ENCODE measurements around the gene DOK7.

The DOK7 gene

GRCh38 chr4:3524920-3525319 is 61.8 kb downstream of the DOK7 start:
- Histone ChIP-seq H2BK12ac (ENCODE audit: low read length) (no peak overlapping the region), H3K4me3 (ENCODE audit: low read length in 2 of 2) (no peak overlapping the region), H3K27me3 (ENCODE audit: control insufficient read depth in 3 of 3, insufficient read depth in 3 of 3, low read depth in 1 of 3, low read length in 3 of 3) (no peaks in the 10 kb centered on the region), H3K36me3 (replicated peaks in 1 of 2; ENCODE audit: control insufficient read depth in 2 of 2, insufficient read depth in 2 of 2, low read length in 2 of 2) (peaks cover 40 to 94% of the 10 kb centered on the region in 2 donors), H3K18ac (ENCODE audit: low read length) (no peak overlapping the region), H2AFZ (ENCODE audit: low read length) (no peak overlapping the region), H2BK5ac (ENCODE audit: low read length) (no peak overlapping the region), H3K14ac (ENCODE audit: low read length) (no peak overlapping the region), H3K4me1 (ENCODE audit: control insufficient read depth in 2 of 2, insufficient read depth in 1 of 2, low read depth in 1 of 2, low read length in 2 of 2) (peaks cover 0 to 13% of the 10 kb centered on the region in 2 donors), H3K27ac (replicated peaks; ENCODE audit: low read length) (no peak overlapping the region), H3K9me3 (replicated peaks in 1 of 2; ENCODE audit: control insufficient read depth in 2 of 2, insufficient read depth in 1 of 2, low read depth in 1 of 2, low read length in 2 of 2) (no peaks in the 10 kb centered on the region), H3K9ac (ENCODE audit: low read depth, low read length, poor library complexity) (no peak overlapping the region), H3K79me1 (ENCODE audit: low read depth, low read length) (peaks cover 21% of the 10 kb centered on the region), H2BK120ac (ENCODE audit: low read depth, low read length) (no peak overlapping the region), H2BK15ac (ENCODE audit: low read length) (no peak overlapping the region), H3K4me2 (ENCODE audit: insufficient read depth, low read length, poor library complexity, severe bottlenecking) (no peak overlapping the region), H3K23ac (ENCODE audit: low read depth, low read length, poor library complexity) (no peak overlapping the region), H4K91ac (ENCODE audit: low read depth, low read length, poor library complexity) (no peak overlapping the region), H4K8ac (ENCODE audit: low read depth, low read length) (no peak overlapping the region), H2AK5ac (ENCODE audit: low read depth, low read length) (no peak overlapping the region), H3K4ac (ENCODE audit: low read length) (no peak overlapping the region)
- WGBS, 2 donors (ENCODE audit: extremely low coverage in 2 of 2, insufficient read length in 2 of 2, insufficient replicate concordance in 1 of 2) = no CpG with 5 or more reads among the region's 19 CpGs
- DNase-seq (ENCODE audit: low spot score) = no peak

- Histone ChIP-seq H2BK5ac (ENCODE audit: low read length) (no peak overlapping the region), H2AK5ac (ENCODE audit: low read depth, low read length) (no peak overlapping the region), H3K27me3 (ENCODE audit: control insufficient read depth in 3 of 3, insufficient read depth in 3 of 3, low read depth in 1 of 3, low read length in 3 of 3) (no peaks in the 10 kb centered on the region), H2BK15ac (ENCODE audit: low read length) (no peak overlapping the region), H3K4ac (ENCODE audit: low read length) (no peak overlapping the region), H3K4me2 (ENCODE audit: insufficient read depth, low read length, poor library complexity, severe bottlenecking) (no peak overlapping the region), H2BK12ac (ENCODE audit: low read length) (no peak overlapping the region), H3K79me1 (ENCODE audit: low read depth, low read length) (peaks cover 24% of the 10 kb centered on the region), H3K14ac (ENCODE audit: low read length) (no peak overlapping the region), H2BK120ac (ENCODE audit: low read depth, low read length) (no peak overlapping the region), H3K4me3 (ENCODE audit: low read length in 2 of 2) (no peak overlapping the region), H4K91ac (ENCODE audit: low read depth, low read length, poor library complexity) (no peak overlapping the region), H3K18ac (ENCODE audit: low read length) (no peak overlapping the region), H3K4me1 (ENCODE audit: control insufficient read depth in 2 of 2, insufficient read depth in 1 of 2, low read depth in 1 of 2, low read length in 2 of 2) (peaks cover 3 to 20% of the 10 kb centered on the region in 2 donors), H4K8ac (ENCODE audit: low read depth, low read length) (no peak overlapping the region), H2AFZ (ENCODE audit: low read length) (no peak overlapping the region), H3K36me3 (replicated peaks in 1 of 2; ENCODE audit: control insufficient read depth in 2 of 2, insufficient read depth in 2 of 2, low read length in 2 of 2) (peaks cover 34 to 91% of the 10 kb centered on the region in 2 donors), H3K23ac (ENCODE audit: low read depth, low read length, poor library complexity) (no peak overlapping the region), H3K27ac (replicated peaks; ENCODE audit: low read length) (no peak overlapping the region), H3K9ac (ENCODE audit: low read depth, low read length, poor library complexity) (peak overlapping the region; percentile 64), H3K9me3 (replicated peaks in 1 of 2; ENCODE audit: control insufficient read depth in 2 of 2, insufficient read depth in 1 of 2, low read depth in 1 of 2, low read length in 2 of 2) (no peaks in the 10 kb centered on the region)
- no peak for DNase-seq (ENCODE audit: low spot score)
- WGBS, 2 donors (ENCODE audit: extremely low coverage in 2 of 2, insufficient read length in 2 of 2, insufficient replicate concordance in 1 of 2) = no CpG with 5 or more reads among the region's 33 CpGs
Observed at GRCh38 chr4:3525532-3526430, 62.7 kb downstream of the DOK7 start.

- no peak overlapping the region for H4K91ac ChIP-seq (ENCODE audit: low read depth, low read length, poor library complexity)
- no peak overlapping the region for H2AK5ac ChIP-seq (ENCODE audit: low read depth, low read length)
- H3K9me3 ChIP-seq (replicated peaks in 1 of 2; ENCODE audit: control insufficient read depth in 2 of 2, insufficient read depth in 1 of 2, low read depth in 1 of 2, low read length in 2 of 2) = no peaks in the 10 kb centered on the region
- no CpG with 5 or more reads among the region's 19 CpGs for WGBS, 2 donors (ENCODE audit: extremely low coverage in 2 of 2, insufficient read length in 2 of 2, insufficient replicate concordance in 1 of 2)
- H3K9ac ChIP-seq (ENCODE audit: low read depth, low read length, poor library complexity) = peak overlapping the region; percentile 39
- H3K36me3 ChIP-seq (replicated peaks in 1 of 2; ENCODE audit: control insufficient read depth in 2 of 2, insufficient read depth in 2 of 2, low read length in 2 of 2) = peaks cover 33 to 84% of the 10 kb centered on the region in 2 donors
- H3K4me2 ChIP-seq (ENCODE audit: insufficient read depth, low read length, poor library complexity, severe bottlenecking) = no peak overlapping the region
- H3K27ac ChIP-seq (replicated peaks; ENCODE audit: low read length) = no peak overlapping the region
- H4K8ac ChIP-seq (ENCODE audit: low read depth, low read length) = no peak overlapping the region
- H3K18ac ChIP-seq (ENCODE audit: low read length) = no peak overlapping the region
- peak overlapping the region; percentile 25 for H3K23ac ChIP-seq (ENCODE audit: low read depth, low read length, poor library complexity)
- no peak overlapping the region for H2BK15ac ChIP-seq (ENCODE audit: low read length)
- H3K4ac ChIP-seq (ENCODE audit: low read length) = no peak overlapping the region
- peak overlapping the region; percentile 17 for H3K14ac ChIP-seq (ENCODE audit: low read length)
- peaks cover 9 to 25% of the 10 kb centered on the region in 2 donors for H3K4me1 ChIP-seq (ENCODE audit: control insufficient read depth in 2 of 2, insufficient read depth in 1 of 2, low read depth in 1 of 2, low read length in 2 of 2)
- no peaks in the 10 kb centered on the region for H3K27me3 ChIP-seq (ENCODE audit: control insufficient read depth in 3 of 3, insufficient read depth in 3 of 3, low read depth in 1 of 3, low read length in 3 of 3)
- H2AFZ ChIP-seq (ENCODE audit: low read length) = no peak overlapping the region
- no peak overlapping the region for H2BK120ac ChIP-seq (ENCODE audit: low read depth, low read length)
- H3K79me1 ChIP-seq (ENCODE audit: low read depth, low read length) = peaks cover 27% of the 10 kb centered on the region
- no peak overlapping the region for H2BK12ac ChIP-seq (ENCODE audit: low read length)
- no peak for DNase-seq (ENCODE audit: low spot score)
- no peak overlapping the region for H3K4me3 ChIP-seq (ENCODE audit: low read length in 2 of 2)
- H2BK5ac ChIP-seq (ENCODE audit: low read length) = peak overlapping the region; percentile 32
Observed at GRCh38 chr4:3526456-3526855, 63.4 kb downstream of the DOK7 start.

- Histone ChIP-seq H4K91ac (ENCODE audit: low read depth, low read length, poor library complexity) (no peak overlapping the region), H3K9me3 (replicated peaks in 1 of 2; ENCODE audit: control insufficient read depth in 2 of 2, insufficient read depth in 1 of 2, low read depth in 1 of 2, low read length in 2 of 2) (no peaks in the 10 kb centered on the region), H3K4ac (ENCODE audit: low read length) (no peak overlapping the region), H4K8ac (ENCODE audit: low read depth, low read length) (no peak overlapping the region), H3K18ac (ENCODE audit: low read length) (no peak overlapping the region), H3K79me1 (ENCODE audit: low read depth, low read length) (peaks cover 27% of the 10 kb centered on the region), H2BK15ac (ENCODE audit: low read length) (no peak overlapping the region), H3K23ac (ENCODE audit: low read depth, low read length, poor library complexity) (no peak overlapping the region), H3K4me3 (ENCODE audit: low read length in 2 of 2) (no peak overlapping the region), H3K27ac (replicated peaks; ENCODE audit: low read length) (no peak overlapping the region), H2BK12ac (ENCODE audit: low read length) (no peak overlapping the region), H2BK5ac (ENCODE audit: low read length) (peak overlapping the region; percentile 19), H2AK5ac (ENCODE audit: low read depth, low read length) (no peak overlapping the region), H3K36me3 (replicated peaks in 1 of 2; ENCODE audit: control insufficient read depth in 2 of 2, insufficient read depth in 2 of 2, low read length in 2 of 2) (peaks cover 29 to 76% of the 10 kb centered on the region in 2 donors), H3K27me3 (ENCODE audit: control insufficient read depth in 3 of 3, insufficient read depth in 3 of 3, low read depth in 1 of 3, low read length in 3 of 3) (no peaks in the 10 kb centered on the region), H3K4me2 (ENCODE audit: insufficient read depth, low read length, poor library complexity, severe bottlenecking) (no peak overlapping the region), H2BK120ac (ENCODE audit: low read depth, low read length) (no peak overlapping the region), H3K14ac (ENCODE audit: low read length) (peak overlapping the region; percentile 9), H2AFZ (ENCODE audit: low read length) (no peak overlapping the region), H3K9ac (ENCODE audit: low read depth, low read length, poor library complexity) (peak overlapping the region; percentile 55), H3K4me1 (ENCODE audit: control insufficient read depth in 2 of 2, insufficient read depth in 1 of 2, low read depth in 1 of 2, low read length in 2 of 2) (peaks cover 9 to 25% of the 10 kb centered on the region in 2 donors)
- WGBS, 2 donors (ENCODE audit: extremely low coverage in 2 of 2, insufficient read length in 2 of 2, insufficient replicate concordance in 1 of 2) = no CpG with 5 or more reads among the region's 14 CpGs
- DNase-seq (ENCODE audit: low spot score) = no peak
Observed at GRCh38 chr4:3527101-3527913, 64.2 kb downstream of the DOK7 start.
